ENCODE results near the gene ASAP2.

The ASAP2 gene

DNA sequence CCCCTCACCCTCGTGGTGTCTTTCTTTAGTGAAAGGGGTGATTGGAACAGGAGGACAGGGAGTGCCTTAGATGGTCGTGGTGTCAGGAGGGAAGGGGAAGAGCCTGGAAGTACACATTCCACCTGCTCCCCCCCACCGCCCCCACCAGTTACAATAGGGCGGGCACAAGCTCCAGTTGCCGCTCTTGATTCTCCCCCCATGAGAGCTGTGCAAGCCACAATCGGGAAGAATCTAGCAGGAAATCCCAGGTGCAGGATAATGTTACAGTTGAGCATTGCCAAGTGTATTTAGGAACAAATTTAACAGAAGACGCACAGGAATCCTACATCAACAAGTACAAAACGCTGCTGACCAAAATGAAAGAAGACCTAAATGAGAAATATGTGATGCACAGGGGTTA lies 73.6 kb downstream of the ASAP2 start:
- DNase-seq, result no peak

GRCh38 chr2:9281145-9281544 lies 74.5 kb downstream of the ASAP2 start:
- no peak for DNase-seq

DNA sequence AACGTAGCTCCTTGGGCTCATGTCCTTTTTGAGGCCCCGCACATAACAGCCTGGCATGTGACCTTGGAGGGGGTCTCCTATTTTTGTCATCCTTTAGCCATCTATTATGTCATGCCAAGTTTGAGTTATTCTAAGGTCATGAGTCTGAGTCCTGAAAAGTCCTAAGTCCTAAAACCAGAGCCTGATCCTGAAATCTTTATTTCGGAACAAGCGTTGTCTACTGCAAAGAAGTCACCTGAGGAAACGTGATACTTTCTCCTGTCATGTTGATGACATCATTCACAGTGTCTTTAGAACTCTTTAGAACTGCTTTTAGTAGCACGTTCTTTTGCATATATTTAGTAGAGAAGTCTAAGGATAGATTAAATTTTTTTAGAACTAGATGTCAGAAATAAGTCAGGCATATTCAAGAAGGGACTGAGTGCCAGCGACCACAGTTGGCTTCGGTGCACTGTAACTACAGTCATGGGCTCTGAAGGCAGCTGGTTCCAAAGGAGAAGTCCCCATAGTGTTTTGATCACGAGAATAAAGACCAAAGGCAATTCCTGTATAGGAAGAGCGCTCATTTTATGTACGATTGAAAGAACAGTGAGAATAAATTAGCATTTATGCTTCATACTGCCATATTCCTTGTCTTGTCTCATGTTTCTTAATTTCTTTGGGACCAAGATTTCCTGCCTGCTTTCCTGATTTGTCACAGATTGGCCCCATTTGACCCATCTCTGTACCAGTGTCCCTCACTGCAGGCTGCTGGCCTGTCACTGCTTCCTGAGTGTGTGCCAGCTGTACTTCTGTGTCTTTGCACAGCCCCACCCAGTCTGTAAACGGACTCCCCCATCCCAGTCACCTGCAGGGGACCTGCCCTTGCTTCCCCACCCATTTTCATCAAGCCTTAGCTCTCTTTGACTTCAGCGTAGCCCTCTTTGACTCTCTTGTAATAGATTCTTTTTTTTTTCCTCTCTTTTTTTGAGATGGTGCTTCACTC lies 75.8 kb downstream of the ASAP2 start:
- DNase-seq, result no peak

DNA sequence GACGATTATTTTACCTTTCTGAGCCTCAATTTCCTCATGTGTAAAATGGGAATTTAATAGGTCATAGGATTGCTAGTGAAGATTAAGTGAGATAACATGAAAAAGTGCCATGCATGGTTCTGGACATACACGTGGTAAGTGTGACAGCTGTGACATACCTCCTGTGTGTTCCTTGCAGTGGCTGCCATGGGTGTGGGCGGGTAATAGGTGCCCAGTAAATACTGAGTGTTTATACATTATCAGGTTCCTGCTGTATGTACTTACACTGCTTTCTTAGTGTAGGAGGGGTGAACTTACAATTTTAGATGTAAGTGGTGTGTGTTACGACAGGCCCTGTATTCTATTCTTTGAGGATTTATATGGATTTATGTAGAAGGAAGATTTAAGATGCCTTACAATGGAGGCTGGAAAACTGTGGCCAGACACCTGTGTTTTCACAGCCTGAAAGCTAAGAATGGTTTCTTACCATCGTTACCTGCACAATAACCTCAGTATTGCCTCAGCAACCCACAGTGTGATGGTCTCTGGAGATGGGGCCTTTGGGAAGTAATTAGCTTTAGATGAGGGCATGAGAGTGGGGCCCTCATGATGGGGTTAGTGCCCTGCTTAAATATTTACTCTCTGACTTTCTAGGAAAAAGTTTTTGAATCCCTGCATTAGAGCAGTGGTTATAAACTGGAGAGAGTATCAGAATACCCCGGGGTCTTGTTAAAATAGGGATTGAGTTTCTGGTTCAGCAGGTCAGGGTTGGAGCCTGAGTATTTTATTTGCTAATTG lies 78.1 kb downstream of the ASAP2 start:
- DNase-seq, result no peak

DNA sequence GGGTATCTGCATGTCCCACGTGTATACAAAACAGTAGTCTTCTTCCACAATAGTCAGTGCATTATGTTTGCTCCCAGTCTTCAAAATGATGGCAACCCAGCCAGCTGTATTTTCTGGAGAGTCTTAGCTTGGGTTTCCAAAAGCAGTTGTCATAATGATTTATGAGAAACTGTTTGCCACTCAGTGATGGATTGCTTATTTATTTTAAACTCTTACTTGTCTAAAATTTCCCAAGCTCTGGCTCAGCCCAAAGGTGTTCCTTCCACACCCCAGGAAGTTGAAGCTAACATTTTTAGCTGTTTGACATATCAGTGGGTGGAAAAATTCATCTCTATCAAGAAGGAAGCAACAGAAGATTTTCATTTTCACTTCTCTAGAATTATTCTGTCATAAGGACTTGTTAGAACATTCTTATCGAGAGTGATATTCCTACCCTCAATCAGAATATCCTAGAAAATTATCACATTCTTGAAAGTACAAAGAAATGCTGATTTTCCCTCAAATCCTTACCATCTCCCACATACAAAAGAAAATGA lies 78.8 kb downstream of the ASAP2 start:
- no peak for DNase-seq

GRCh38 chr2:9285921-9286320 lies 79.3 kb downstream of the ASAP2 start:
- no peak for DNase-seq

GRCh38 chr2:9286554-9287399 lies 80.2 kb downstream of the ASAP2 start:
- no peak for DNase-seq

DNA sequence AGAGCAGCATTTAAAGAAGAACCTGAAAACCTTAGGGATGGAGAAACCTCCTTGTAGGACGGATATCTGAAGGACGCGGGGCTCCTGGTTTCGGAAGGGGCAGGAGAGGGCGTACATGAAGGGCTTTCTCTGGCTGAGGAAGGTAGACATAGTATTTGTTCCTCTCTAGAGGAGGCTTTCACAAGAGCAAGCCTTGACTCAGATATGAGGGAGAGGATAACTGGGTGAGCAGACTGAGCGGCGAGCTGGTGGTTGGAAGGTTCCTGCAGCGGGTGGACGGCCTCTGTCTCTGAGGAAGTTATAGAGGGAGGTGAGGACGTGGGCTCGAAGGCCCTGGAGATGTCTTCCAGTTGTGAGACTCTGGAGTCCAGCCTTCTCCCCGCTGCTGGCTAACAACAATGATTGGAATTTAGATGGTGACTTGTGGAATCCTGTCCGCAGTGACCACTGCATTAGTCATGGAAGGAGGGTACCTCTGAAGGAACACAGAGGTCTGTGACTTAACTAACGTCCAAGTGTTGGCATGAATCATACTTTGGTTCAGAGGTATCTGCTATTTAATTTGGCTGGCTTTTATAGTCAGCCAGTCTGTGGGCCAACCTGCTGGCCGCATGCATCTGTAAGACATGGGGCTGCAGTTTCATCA lies 80.9 kb downstream of the ASAP2 start:
- DNase-seq, result no peak

- no peak for DNase-seq
These were observed 81.6 kb downstream of the ASAP2 start for GRCh38 chr2:9288233-9288632.

- DNase-seq, result no peak
These were observed 82.2 kb downstream of the ASAP2 start for GRCh38 chr2:9288681-9289338.

DNA sequence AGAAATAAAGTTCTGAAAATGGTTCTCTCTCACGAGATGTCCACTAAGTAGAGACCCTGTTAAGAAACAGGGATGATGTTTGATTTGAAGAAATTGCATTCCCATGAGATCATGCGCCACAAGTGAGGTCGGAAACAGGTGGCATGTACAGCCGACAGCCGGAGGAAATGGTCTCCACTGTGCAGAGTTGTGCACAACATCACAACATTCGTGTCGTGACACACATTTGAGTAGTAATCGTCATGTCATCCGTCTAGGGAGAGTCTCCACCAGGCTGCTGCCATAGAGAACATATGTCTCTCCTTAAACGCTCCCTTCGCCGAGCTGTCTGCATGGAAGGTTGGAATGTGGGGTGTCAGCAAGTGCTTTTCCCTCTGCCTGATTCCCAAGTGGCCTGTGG lies 84.7 kb downstream of the ASAP2 start:
- no peak for DNase-seq

GRCh38 chr2:9291866-9292265 lies 85.3 kb downstream of the ASAP2 start:
- no peak for DNase-seq

- no peak for DNase-seq
These were observed 85.8 kb downstream of the ASAP2 start for GRCh38 chr2:9292426-9292825.

GRCh38 chr2:9294764-9295163 lies 88.2 kb downstream of the ASAP2 start:
- DNase-seq, result no peak

GRCh38 chr2:9296559-9296958 lies 89.9 kb downstream of the ASAP2 start:
- no peak for DNase-seq

GRCh38 chr2:9297156-9297555 lies 90.5 kb downstream of the ASAP2 start:
- no peak for DNase-seq

DNA sequence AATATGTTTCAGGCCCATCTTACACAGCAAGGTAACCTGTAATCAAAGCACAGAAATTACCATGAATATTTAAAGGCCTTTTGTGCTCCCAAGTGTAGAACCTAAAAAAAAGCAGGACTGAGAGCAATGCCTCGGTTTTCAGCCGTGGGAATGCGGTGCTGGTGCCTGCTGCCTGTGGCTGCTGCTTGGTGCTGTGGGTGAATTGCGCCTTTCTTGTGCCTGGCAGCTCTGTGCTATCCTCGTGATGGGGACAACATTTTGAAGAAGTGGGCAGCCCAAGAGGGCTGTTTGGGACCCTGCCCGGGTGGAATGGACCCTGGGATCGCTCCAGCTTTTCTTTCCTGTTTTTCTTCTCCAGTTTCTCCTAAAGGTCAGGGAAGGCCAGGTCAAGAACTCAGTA lies 91.2 kb downstream of the ASAP2 start:
- DNase-seq, result no peak

DNA sequence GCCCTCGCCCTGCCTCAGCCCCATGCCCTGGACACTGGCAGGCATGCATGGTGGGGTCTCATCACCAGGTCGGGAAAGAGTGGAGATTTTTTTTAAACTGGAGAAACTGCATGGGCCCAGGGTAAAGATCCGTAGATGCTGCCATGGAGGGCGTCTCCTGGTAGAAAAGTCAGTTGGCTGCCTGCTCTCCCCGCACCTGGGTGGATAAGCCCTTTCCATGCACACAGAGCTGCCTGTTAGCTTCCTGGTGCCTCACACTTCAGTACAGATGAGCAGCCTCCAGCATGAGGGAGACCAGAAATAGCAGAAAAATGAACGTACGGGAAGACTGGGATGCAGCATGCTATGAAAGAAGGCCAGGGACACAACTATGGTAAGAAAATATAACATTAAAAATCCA lies 92.0 kb downstream of the ASAP2 start:
- DNase-seq, result no peak

GRCh38 chr2:9299161-9300100 lies 92.8 kb downstream of the ASAP2 start:
- DNase-seq, result no peak

- DNase-seq, result no peak
These were observed 93.6 kb downstream of the ASAP2 start for GRCh38 chr2:9300214-9300613.
